ENCODE data around the gene MED27.

- no peak for TF ChIP-seq CTCF (conservative IDR thresholded peaks at IDR 0.05; ENCODE audit: low read depth, low read length)
- TF ChIP-seq SMC3 (IDR thresholded peaks at IDR 0.05; ENCODE audit: low read depth, low read length), result no peak
- no peak for TF ChIP-seq POLR2A (IDR thresholded peaks at IDR 0.05; ENCODE audit: low read depth, low read length)
- TF ChIP-seq CEBPB (IDR thresholded peaks at IDR 0.05; ENCODE audit: low read depth, low read length), result no peak
- TF ChIP-seq USF2 (IDR thresholded peaks at IDR 0.05; ENCODE audit: low read depth, low read length), result no peak
Observed at GRCh38 chr9:131987232-131987631, 92.4 kb downstream of the MED27 start.
